GM18520 (cell line): Measurements from ENCODE around the gene CNTNAP2.
A peak's percentile ranks its signal among the peaks of the same experiment; 100 is the strongest.
"Not testable (repeated sequence)": the region's sequence is repeated elsewhere in the genome, so short reads cannot be mapped to it uniquely, and the experiment has no call there.

Source experiments
- ATAC-seq: cut with Tn5 transposase; IDR thresholded peaks from one replicate; pipeline ENCODE4 v1.9.1; 2021; ENCODE audit not compliant: unreplicated experiment

Gene CNTNAP2

DNA sequence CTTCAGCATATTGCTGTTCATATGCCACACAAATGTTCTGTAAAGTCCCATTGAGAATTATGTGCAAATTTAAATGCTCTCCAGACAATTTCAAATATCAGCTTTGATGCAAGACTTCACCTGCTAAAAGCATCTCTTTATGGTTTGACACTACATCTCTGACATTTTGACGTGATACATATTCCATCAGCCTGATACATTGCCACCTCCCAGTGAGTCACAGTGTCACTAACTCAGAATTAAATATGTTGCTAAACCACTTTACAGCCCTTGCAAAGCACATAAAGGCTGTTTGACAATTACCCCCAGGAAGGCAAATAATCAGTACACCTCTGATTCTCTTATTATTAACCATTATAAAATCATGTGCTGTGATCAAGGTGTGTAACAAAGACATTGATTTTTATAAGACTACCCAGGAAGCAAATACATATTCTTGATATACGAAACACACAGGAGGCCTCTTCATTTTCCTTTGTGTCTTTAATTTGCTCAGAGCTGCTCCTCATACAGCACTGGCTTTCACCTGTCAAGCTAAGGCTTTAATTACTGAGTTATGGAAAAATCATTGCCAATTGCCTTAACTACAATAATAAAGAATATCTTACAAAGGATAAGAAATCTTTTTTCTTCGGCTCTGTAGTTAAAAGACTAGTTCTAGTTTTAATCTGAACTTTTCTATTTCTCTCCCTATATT lies 1926.5 kb downstream of the CNTNAP2 start:
- ATAC-seq: no peak

DNA sequence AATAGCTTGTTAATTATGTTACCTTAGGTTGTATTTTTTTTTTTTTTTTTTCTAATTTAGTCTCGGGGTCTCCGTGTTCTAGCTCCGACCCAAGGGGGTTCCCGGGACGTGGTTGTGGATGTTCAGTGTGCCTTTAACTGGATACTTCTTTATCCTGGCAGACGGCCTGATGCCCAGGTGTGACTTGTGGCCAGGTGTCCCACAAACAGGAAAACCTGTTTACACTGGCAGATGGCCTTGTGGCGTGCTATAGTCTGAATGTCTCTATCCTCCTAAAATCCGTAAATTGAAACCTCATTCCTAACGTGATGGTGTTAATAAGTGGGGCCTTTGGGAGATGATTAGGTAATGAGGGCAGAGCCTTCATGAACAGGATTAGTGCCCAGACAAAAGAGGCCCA lies 1927.6 kb downstream of the CNTNAP2 start:
- ATAC-seq: no peak

- no peak for ATAC-seq
These were observed 1928.9 kb downstream of the CNTNAP2 start for GRCh38 chr7:148045521-148045920.

DNA sequence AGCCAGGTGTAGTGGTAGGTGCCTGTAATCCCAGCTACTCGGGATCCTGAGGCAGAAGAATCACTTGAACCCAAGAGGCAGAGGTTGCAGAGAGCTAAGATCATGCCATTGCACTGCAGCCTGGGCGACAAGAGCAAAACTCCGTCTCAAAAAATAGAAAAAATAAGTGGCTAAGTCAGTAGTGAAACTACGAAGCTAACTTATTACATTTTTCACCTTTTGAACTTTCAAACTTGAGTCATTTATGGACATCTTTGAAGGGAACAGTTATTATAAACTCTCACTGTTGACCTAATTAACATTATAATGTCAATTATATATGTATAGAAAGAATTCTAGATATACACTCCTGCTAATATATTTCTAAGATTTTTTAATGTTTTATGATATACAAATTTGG lies 1932.5 kb downstream of the CNTNAP2 start:
- ATAC-seq: peak; percentile 56

DNA sequence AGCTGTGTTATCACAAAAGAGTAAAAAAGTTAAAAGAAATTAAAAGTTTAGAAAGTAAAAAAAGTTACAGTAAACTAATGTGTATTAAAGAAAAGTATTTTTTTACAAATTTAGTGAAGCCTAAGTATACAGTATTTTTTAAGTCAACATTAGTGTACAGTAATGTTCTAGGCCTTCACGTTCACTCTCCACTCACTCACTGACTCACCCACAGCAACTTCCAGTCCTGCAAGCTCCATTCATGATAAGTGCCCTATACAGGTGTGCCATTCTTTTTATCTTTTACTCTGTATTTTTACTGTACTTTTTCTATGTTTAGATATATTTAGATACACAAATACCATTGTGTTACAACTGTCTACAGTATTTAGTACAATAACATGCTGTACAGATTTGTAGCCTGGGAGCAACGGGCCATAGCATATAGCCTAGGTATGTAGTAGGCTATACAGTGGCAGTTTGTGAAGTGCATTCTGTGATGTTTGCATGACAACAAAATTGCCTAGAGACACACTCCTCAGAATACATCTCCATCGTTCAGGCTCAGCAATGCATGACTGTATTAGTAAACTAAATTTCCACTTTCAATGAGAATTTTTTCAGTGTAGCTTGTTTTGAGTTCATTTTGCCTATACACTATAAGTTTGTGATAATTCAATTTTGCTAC lies 1934.0 kb downstream of the CNTNAP2 start:
- no peak for ATAC-seq

DNA sequence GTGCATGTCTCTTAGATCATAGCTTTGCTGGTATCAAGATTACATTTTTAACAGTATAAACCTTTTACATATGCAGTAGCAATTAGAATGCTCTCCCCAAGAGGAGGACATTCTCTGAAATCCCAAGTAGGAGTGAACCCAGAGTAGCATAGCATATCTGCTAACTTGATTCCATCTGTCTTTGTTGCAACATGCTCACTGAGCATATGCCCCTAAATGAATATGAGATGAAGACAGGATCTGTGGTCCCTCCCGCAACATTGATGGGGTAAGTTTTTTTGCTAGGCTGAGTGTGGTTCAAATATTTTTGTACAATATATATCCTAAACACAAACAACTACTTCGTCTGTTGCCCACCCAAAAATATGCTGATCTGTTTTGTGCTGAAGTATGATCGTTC lies 1939.8 kb downstream of the CNTNAP2 start:
- no peak for ATAC-seq

DNA sequence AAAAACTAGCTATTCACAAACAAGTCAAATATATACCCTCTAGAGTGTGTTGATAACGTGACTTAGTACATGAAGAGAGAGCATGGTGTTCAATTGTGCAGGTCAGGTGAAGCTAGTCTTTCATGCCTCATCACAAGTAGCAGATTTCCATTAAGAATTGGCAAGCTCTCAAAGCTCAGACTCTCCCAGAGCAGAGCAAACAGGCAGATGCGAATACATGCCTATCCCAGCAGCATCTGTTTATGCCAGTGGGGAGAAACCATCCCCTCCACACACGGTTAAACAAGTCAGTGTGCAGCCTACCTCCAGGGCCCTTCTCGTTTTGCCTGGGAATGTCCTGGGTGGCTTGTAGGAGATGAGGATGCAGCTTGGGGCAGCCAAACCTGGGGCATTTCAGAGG lies 1941.5 kb downstream of the CNTNAP2 start:
- ATAC-seq: no peak

DNA sequence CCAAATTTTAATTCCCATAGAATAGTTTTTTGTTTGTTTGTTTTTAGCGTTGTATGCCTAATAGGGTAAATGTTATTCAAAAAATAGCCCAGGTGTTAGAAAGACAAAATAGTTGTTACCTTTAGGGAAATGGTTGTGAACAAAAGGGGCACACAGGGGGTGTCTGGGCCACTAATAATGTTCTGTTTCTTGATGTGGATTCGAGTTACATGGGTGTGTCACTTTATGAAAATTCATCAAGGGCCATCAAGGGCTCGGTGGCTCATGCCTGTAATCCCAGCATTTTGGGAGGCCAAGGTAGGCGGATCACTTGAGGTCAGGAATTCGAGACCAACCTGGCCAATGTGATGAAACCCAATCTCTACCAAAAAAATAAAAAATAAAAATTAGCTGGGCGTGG lies 1942.2 kb downstream of the CNTNAP2 start:
- no peak for ATAC-seq

- peak; percentile 81 for ATAC-seq
These were observed 1944.1 kb downstream of the CNTNAP2 start for GRCh38 chr7:148060724-148061123.

- not testable (repeated sequence) for ATAC-seq
These were observed 1961.5 kb downstream of the CNTNAP2 start for GRCh38 chr7:148078111-148078510.

DNA sequence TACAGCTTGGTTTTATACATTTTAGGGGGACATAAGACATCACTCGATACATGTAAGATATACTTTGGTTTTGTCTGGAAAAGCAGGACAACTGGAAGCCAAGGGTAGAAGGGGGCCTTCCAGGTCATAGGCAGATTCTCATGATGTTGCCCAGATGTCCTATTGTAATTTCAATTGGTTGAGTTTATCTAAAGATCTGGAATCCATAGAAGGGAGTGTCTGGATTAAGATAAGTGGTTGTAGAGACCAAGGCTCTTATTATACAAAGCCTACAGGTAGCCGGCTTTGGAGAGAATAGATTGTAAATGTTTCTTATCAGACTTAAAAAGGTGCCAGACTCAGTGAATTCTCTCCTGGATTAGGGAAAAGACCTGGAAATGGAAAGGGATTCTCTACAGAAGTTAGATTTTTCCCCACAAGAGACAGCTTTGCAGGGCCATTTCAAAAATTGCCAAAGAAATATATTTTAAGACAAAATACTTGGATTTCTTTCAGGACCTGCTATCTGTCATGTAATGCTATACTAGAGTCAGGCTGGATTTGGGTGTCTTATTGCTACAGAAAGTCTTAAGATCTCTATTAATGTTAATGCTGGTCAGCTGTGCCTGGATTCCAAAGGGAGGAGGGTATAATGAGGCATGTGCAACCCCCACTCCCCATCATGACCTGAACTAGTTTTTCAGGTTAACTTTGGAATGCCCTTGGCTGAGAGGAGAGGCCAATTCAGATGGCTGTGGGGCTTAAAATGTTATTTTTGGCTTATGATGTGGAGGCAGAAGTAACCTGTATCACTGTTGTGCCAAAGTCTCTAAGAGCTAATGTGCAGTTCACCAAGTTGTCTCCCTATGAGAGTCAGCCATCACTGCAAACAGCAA lies 1962.8 kb downstream of the CNTNAP2 start:
- no peak for ATAC-seq

- no peak for ATAC-seq
These were observed 1966.8 kb downstream of the CNTNAP2 start for GRCh38 chr7:148083448-148083847.

- ATAC-seq: no peak
These were observed 1967.5 kb downstream of the CNTNAP2 start for GRCh38 chr7:148084138-148084537.

DNA sequence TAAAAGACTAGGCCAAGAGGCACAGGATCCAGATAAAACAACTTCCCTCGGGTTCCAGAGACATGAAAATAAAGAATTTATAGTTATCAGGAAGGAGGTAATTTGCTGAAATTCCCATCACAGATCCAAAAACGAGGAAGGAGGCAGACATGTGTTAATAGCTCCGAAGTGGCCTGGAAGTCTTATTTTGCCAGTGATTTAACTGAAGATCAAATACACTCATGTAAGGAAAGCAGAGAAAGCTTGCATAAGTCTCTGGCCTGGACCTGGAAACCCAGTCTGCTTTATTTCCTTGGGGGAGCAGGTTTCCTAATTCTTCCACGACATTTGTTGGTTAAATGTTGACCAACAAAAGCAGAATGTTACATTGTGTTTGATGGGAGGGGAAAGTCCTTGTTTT lies 1975.3 kb downstream of the CNTNAP2 start:
- no peak for ATAC-seq

- ATAC-seq: no peak
These were observed 1977.0 kb downstream of the CNTNAP2 start for GRCh38 chr7:148093375-148094166.

DNA sequence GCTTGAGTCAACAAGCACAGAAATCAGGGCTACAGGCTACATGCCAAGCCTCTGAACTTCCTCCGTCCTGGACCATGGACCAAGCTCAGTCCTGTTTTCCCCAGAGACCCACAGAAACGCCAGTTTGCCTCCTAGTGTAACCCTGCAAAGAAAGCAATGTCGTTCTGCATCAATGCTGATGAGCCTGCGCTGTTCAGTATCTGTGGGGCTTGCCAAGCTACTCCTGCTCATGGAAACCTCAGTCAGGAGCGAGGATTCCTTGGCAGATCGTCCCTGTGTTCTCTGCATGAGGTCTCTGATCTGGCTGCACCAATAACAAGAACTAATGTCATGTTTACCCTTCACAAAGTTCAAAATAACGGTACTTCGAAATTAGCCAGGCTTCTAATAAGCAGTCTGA lies 1978.5 kb downstream of the CNTNAP2 start:
- no peak for ATAC-seq

- ATAC-seq: no peak
These were observed 1987.6 kb downstream of the CNTNAP2 start for GRCh38 chr7:148104136-148104716.

- no peak for ATAC-seq
These were observed 1988.3 kb downstream of the CNTNAP2 start for GRCh38 chr7:148104924-148105323.

GRCh38 chr7:148105853-148106252 lies 1989.3 kb downstream of the CNTNAP2 start:
- no peak for ATAC-seq

GRCh38 chr7:148107443-148108127 lies 1991.0 kb downstream of the CNTNAP2 start:
- no peak for ATAC-seq
